ENCODE measurements around the gene PAX8. TPM values are rescaled to one million over a fixed set of nuclear protein-coding genes. Genes with fewer than 3 reads are reported as not detected.

The PAX8 gene
- total RNA-seq, 2 experiments from 2014 or later = 0.21 to 0.55 TPM

DNA sequence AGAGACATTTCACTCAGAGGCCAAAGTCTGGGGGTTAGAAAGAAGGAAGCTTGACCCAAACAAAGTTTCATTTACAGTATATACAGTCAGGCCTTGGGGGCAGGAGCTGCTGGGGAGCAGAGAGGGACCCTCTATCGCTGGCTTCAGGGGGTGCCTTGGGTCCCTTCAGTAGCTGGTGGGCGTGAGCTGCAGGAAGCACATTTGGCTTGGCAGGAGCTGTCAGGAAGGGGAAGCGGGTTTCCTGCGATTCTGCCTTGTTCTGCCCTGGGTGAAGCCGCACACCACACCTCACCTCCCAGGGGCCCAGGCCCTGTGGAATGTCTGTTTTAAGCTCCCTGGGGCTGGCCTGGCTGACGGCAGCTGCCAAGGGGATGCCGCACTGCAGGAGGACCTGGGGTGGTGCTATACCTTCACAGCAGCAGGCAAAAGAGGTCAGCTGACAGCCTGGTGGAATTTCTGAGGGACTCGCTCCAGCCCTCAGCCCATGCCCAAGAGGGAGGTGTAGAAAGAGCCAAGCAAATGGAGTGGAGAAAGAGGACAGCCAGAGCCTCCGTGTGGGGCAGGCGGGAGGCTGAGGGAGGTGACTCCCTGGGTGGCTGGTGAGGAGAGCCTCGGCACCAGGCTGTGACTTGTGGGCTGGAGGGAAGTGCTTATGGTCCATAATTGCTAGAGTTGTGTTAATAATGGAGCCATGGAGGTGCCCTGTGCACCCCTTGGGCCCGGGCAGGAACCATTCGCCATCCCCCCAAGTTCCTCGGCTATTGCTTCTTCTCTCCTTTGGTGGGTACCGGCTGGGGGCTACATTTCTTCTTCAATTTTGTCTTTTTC, 61.1 kb downstream of the PAX8 start:
- ChIA-PET CTCF (interaction anchor here (0.9 to 2.2 kb wide), 11 partner anchors 10 to 173 kb away, joined by 3 to 17 read pairs (median 3); no protein-coding TSS in a partner anchor), POLR2A (interaction anchor here (0.6 to 1.2 kb wide), 2 partner anchors 11 to 72 kb away, joined by 3 to 4 read pairs; no protein-coding TSS in a partner anchor)
- Mint-ChIP-seq H3K4me3 (no peak overlapping the region), H3K4me1 (ENCODE audit: low read depth) (peaks cover 45% of the 10 kb centered on the region), H3K27me3 (ENCODE audit: low read depth) (peaks cover 2% of the 10 kb centered on the region), H3K9me3 (ENCODE audit: insufficient read depth) (no peaks in the 10 kb centered on the region), H3K36me3 (ENCODE audit: low read depth) (no peaks in the 10 kb centered on the region), H3K27ac (peak overlapping the region; percentile 61)
- ATAC-seq (peak; percentile 40), DNase-seq (no peak)

DNA sequence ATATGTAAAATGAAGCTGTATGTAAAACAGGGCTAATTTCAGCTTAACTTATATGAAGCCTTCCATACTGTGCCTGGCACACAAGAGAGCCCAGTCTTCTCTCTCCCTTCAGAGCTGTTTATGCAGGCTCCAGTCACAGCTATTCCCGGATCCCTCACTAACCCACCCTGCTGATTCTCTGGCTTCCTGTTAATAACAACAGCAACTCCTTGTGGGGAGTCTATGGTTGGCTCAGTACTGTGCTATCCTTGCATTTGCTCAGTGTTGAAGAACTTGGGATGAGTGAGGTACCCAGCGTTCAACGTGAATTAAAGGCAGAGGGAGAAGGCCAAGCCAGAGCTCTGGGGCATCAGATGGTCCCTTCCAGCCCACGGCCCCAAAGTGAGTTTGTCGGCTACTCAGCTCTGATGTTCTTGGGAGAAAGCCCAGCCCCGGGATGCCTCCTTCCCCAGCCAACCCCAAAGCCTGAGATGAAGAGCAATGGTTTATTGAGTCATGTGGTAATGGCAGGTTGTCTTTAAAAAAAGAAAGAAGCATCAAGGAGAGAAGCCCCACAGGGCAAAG, 61.7 kb downstream of the PAX8 start:
- POLR2A ChIA-PET = interaction anchor here (0.6 to 1.2 kb wide), 3 partner anchors 11 to 71 kb away, joined by 3 to 4 read pairs (median 4); no protein-coding TSS in a partner anchor
- peaks cover 45% of the 10 kb centered on the region for H3K4me1 Mint-ChIP-seq (ENCODE audit: low read depth)
- peaks cover 2% of the 10 kb centered on the region for H3K27me3 Mint-ChIP-seq (ENCODE audit: low read depth)
- CTCF ChIA-PET = interaction anchor here (0.8 to 2.2 kb wide), 13 partner anchors 10 to 173 kb away, joined by 3 to 17 read pairs (median 3); no protein-coding TSS in a partner anchor
- no peaks in the 10 kb centered on the region for H3K9me3 Mint-ChIP-seq (ENCODE audit: insufficient read depth)
- ATAC-seq = peak; percentile 8
- H3K4me3 Mint-ChIP-seq = no peak overlapping the region
- H3K36me3 Mint-ChIP-seq (ENCODE audit: low read depth) = no peaks in the 10 kb centered on the region
- peak overlapping the region; percentile 61 for H3K27ac Mint-ChIP-seq
- DNase-seq = no peak

DNA sequence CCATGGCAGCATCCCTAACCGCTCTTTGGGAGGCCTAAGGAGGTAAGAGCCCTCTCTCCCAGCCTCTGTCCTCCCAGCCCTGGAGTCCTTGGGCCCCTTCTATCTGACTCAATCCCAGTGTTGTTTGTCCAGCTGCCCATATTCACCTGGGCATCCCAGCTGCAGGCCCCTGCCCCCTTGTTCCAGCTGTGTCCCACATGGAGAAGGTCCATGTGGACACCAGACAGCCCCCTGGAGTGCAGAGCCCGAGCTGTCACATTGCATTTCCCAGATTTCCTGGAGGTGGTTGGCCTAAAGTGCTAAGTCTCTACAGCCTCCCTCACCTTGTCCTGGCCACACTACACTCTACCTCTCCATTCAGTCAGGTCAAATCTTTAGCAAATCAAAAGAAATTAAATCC, 62.4 kb downstream of the PAX8 start:
- Mint-ChIP-seq H3K27ac (no peak overlapping the region), H3K36me3 (ENCODE audit: low read depth) (no peaks in the 10 kb centered on the region), H3K4me1 (ENCODE audit: low read depth) (peaks cover 45% of the 10 kb centered on the region), H3K9me3 (ENCODE audit: insufficient read depth) (no peaks in the 10 kb centered on the region), H3K4me3 (no peak overlapping the region), H3K27me3 (ENCODE audit: low read depth) (peaks cover 2% of the 10 kb centered on the region)
- DNase-seq = no peak
- CTCF ChIA-PET = interaction anchor here (0.8 to 2.2 kb wide), 8 partner anchors 9 to 174 kb away, joined by 3 to 17 read pairs (median 4); no protein-coding TSS in a partner anchor
- ATAC-seq = no peak
- POLR2A ChIA-PET = interaction anchor here (0.5 to 0.8 kb wide), 2 partner anchors 12 to 140 kb away, joined by 3 to 4 read pairs; no protein-coding TSS in a partner anchor

DNA sequence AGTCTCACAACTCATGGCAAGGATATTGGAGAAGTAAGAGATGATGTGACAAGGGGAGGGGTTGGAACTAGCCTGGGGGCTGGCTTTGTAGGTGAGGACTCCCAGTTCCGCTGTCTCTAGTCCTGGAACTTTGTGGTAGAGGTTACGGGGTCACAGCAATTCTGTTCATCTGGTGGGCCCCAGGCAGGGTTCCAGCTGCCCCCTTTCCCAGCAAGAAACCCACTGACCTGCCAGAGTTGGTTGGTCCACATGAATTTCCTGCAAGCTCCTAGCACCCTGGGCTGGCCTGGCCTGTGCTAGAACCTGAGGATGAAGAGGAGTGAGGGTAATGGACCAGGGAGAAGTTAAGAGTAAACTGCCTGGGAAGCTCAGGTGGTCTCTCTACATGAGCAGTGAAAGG, 63.7 kb downstream of the PAX8 start:
- DNase-seq (no peak), ATAC-seq (no peak)
- Mint-ChIP-seq H3K27ac (no peak overlapping the region), H3K9me3 (ENCODE audit: insufficient read depth) (no peaks in the 10 kb centered on the region), H3K4me1 (ENCODE audit: low read depth) (peaks cover 44% of the 10 kb centered on the region), H3K27me3 (ENCODE audit: low read depth) (no peaks in the 10 kb centered on the region), H3K36me3 (ENCODE audit: low read depth) (no peaks in the 10 kb centered on the region), H3K4me3 (no peak overlapping the region)
- ChIA-PET POLR2A (no interaction called here), CTCF (interaction anchor here (1.1 kb wide), 1 partner anchor 11 kb away, joined by 3 read pairs; no protein-coding TSS in a partner anchor)

DNA sequence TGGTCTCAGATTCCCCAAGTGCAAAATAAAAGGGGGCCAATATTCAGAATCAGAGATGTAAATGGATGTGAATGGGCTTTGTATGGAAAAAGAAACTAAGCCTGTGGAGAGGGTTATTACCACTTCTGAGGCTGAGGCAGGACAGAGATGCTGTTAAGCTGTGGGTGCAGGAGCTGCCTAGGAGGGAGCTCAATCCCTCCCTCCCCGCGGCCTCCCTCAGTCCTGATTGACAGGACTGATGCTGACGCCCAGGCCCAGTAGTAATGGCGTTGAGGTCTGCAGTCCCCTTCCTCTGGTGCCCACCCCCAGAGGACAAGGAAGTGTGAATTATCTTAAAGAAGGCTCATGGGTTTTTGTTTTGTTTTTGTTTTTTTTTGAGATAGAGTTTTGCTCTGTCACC, 64.6 kb downstream of the PAX8 start:
- H3K27ac Mint-ChIP-seq = no peak overlapping the region
- CTCF ChIA-PET = interaction anchor here (0.7 to 1.6 kb wide), 2 partner anchors 10 to 77 kb away, joined by 3 to 10 read pairs; no protein-coding TSS in a partner anchor

DNA sequence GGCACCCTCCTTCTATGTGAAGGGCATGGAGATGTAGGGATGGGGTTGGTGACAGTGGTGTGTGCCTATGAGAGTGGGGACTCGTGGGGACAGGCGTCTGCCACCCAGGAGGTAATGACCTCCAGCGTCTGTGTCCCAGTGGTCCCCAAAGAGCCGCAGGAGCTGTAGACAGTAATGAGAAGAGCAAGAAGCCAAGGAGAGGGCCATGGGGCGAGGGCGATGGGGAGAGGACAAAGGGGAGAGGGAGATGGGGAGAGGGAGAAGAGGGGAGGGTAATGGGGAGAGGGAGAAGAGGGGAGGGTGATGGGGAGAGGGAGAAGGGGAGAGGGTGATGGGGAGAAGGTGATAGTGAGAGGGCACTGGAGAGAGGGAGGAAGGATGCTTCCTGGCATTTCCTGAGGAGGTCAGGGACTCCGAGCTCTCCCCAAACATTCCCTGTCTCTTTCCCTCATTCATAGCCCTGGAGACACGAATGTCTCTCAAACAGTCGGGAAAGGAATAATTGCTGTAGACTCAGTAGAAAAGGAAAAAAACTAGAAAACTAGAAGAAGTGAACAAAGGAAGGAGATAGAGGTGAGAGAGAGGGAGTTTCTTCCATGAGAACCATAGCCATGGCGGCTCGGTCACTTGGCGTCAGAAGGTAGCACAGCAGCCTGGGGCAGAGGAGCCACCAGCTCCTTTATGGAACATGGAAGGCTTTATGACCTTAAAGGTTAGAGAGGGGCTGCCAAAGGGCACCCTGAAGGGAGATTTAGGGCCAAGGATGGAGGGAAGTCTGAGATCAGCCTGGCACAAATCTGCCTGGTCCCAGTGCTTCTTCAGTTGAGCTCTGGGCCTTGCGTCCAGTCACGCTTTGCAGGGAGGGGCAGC, 65.4 kb downstream of the PAX8 start:
- DNase-seq (no peak), ATAC-seq (no peak)
- H3K27ac Mint-ChIP-seq = no peak overlapping the region
- no peaks in the 10 kb centered on the region for H3K9me3 Mint-ChIP-seq (ENCODE audit: insufficient read depth)
- no peaks in the 10 kb centered on the region for H3K36me3 Mint-ChIP-seq (ENCODE audit: low read depth)
- peaks cover 32% of the 10 kb centered on the region for H3K4me1 Mint-ChIP-seq (ENCODE audit: low read depth)
- H3K4me3 Mint-ChIP-seq = no peak overlapping the region
- CTCF ChIA-PET = interaction anchor here (0.7 to 1.6 kb wide), 4 partner anchors 9 to 177 kb away, joined by 3 to 10 read pairs (median 6); no protein-coding TSS in a partner anchor
- POLR2A ChIA-PET = interaction anchor here (0.9 kb wide), 1 partner anchor 8 kb away, joined by 3 read pairs; no protein-coding TSS in a partner anchor
- H3K27me3 Mint-ChIP-seq (ENCODE audit: low read depth) = no peaks in the 10 kb centered on the region

More for the DNA sequence above, 64.6 kb downstream of the PAX8 start:
- peak; percentile 50 for ATAC-seq
- no peak overlapping the region for H3K4me3 Mint-ChIP-seq
- H3K27me3 Mint-ChIP-seq (ENCODE audit: low read depth) = no peaks in the 10 kb centered on the region
- no peak for DNase-seq
- POLR2A ChIA-PET = interaction anchor here (0.9 kb wide), 1 partner anchor 8 kb away, joined by 3 read pairs; no protein-coding TSS in a partner anchor
- peaks cover 40% of the 10 kb centered on the region for H3K4me1 Mint-ChIP-seq (ENCODE audit: low read depth)
- H3K36me3 Mint-ChIP-seq (ENCODE audit: low read depth) = no peaks in the 10 kb centered on the region
- H3K9me3 Mint-ChIP-seq (ENCODE audit: insufficient read depth) = no peaks in the 10 kb centered on the region

DNA sequence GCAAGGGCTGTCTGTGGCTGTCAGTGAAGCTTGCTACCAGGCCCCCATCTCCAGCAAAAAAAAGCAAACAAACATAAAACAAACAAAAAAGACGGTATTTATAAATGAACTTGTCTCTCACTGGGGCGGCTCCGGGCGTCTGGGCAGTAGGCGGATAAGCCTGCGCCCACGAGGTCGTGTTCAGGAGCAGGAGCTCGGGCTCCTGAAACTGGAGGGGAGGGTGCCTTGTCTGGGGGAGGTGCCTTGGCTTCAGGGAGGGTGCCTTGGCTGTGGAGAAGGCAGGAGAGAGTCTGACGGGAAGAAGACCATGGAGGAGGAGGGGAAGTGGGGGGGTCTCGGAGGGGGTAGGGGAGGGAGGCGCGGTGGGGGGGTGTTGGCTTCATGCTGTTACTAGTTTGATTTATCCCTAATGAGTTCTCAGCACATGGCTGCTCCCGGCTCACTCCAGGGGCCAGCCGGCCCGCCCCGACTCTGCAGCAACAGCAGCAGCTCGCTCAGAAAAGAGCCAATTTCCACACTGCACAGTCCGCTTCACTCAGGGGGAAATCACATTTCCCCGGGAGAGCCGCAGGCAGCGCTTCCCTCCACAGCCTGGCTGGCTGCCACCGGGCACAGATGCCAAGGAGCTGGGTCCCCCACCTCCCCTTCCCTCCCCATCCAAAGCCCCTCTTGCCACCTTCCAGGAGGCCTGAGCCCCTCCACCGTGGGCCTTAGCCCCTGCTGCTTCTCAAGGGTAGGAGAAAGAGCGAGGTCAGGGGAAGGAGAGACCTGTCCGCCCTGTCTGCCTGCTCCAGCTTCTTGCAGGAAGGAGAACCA, 66.3 kb downstream of the PAX8 start:
- no peaks in the 10 kb centered on the region for H3K36me3 Mint-ChIP-seq (ENCODE audit: low read depth)
- ATAC-seq = no peak
- H3K4me1 Mint-ChIP-seq (ENCODE audit: low read depth) = peaks cover 24% of the 10 kb centered on the region
- no peak overlapping the region for H3K4me3 Mint-ChIP-seq
- no peaks in the 10 kb centered on the region for H3K27me3 Mint-ChIP-seq (ENCODE audit: low read depth)
- H3K27ac Mint-ChIP-seq = no peak overlapping the region
- no peak for DNase-seq
- POLR2A ChIA-PET = no interaction called here
- no peaks in the 10 kb centered on the region for H3K9me3 Mint-ChIP-seq (ENCODE audit: insufficient read depth)
- CTCF ChIA-PET = interaction anchor here (0.9 to 1.3 kb wide), 2 partner anchors 9 to 178 kb away, joined by 5 to 6 read pairs; no protein-coding TSS in a partner anchor

DNA sequence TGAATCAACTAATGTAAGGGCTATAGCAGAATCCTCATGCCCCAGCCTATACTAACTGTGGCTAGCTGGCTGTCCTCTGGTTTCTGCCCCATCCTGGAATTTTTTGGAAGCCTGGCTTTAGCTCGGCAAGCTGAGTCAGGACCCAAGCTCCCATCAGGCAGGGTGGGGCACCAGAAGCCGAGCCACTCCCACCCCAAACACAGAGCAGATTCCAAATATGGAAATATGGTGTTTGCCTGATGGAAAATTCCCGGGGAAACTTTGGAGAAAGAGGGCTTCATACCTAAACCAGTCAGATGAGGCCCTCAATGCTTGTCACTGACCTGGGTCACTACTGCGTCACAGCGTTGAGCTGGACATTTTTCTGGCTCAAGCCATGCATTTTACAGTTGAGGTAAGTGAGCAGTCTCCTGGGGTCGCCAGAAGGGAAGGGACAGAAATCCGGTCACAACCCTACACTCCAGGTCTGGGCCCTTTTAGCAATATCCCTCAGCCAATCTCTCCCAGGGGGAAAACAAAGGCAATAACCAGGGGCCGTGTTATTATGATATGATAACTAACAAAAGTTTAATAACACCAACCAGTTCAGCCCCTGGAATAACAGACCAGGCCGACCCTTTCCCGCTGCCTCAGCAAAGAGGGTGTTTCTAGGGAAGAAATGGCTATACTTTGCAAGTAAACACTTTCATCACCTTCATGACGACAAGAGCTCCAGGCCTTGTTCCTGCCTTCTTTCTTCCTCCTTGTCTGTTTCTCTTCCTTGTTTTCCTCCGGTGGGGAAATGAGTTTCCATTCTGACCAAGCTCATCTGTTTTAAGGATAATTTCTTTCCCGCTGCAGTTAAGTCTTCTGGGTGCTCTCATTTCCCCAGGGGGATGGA, 67.3 kb downstream of the PAX8 start:
- no peak for ATAC-seq
- CTCF ChIA-PET = interaction anchor here (1.3 kb wide), 2 partner anchors 53 to 179 kb away, joined by 4 to 6 read pairs; no protein-coding TSS in a partner anchor

DNA sequence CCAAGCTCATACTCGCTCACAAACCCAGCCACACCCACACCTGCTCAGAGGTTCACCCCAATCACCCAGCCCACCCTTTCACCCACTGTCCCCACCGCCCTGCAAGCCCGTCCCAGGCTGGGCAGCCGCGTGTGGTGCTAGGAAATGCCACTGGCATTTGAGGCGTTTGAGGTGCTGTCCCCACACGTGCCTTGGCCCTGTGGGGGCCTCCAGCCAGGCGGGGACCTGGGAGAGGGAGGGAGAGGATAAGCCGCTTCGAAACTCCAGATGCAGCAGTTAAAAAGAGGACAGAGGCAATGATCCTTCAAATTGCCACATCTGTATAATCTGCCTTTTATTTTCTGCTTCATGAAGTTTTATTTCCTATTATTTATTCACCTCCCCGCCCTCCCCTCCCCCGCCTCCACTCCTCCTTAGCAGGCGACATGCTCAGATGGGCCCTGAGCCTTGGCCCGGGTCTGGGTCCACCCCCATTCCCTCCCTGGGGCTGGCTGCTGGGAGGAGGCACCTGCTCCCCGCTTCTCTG, 69.0 kb downstream of the PAX8 start:
- peaks cover 13% of the 10 kb centered on the region for H3K4me1 Mint-ChIP-seq (ENCODE audit: low read depth)
- H3K36me3 Mint-ChIP-seq (ENCODE audit: low read depth) = peaks cover 5% of the 10 kb centered on the region
- no peak for DNase-seq
- ChIA-PET POLR2A (no interaction called here), CTCF (interaction anchor here (1.0 kb wide), 1 partner anchor 11 kb away, joined by 3 read pairs; no protein-coding TSS in a partner anchor)
- H3K27me3 Mint-ChIP-seq (ENCODE audit: low read depth) = no peaks in the 10 kb centered on the region
- no peak overlapping the region for H3K4me3 Mint-ChIP-seq
- H3K9me3 Mint-ChIP-seq (ENCODE audit: insufficient read depth) = no peaks in the 10 kb centered on the region
- no peak for ATAC-seq
- no peak overlapping the region for H3K27ac Mint-ChIP-seq

More for the DNA sequence above, 67.3 kb downstream of the PAX8 start:
- H3K4me3 Mint-ChIP-seq = no peak overlapping the region
- DNase-seq = no peak
- no peaks in the 10 kb centered on the region for H3K9me3 Mint-ChIP-seq (ENCODE audit: insufficient read depth)
- peaks cover 14% of the 10 kb centered on the region for H3K4me1 Mint-ChIP-seq (ENCODE audit: low read depth)
- no peaks in the 10 kb centered on the region for H3K27me3 Mint-ChIP-seq (ENCODE audit: low read depth)
- H3K36me3 Mint-ChIP-seq (ENCODE audit: low read depth) = no peaks in the 10 kb centered on the region
- no peak overlapping the region for H3K27ac Mint-ChIP-seq
- POLR2A ChIA-PET = no interaction called here
